GM18505 (cell line): ENCODE data around the gene DCAF15.

Experiments
- ATAC-seq: cut with Tn5 transposase; IDR thresholded peaks from one replicate; pipeline ENCODE4 v1.9.1; 2021; ENCODE audit not compliant: unreplicated experiment
- POLR2A ChIP-seq: IDR thresholded peaks from 4 replicates; pipeline ENCODE4 v1.6.1; 2011; ENCODE audit warnings: borderline replicate concordance; ENCODE audit not compliant: insufficient read depth, insufficient read length; ENCODE audit errors: extremely low read depth

Gene DCAF15

DNA sequence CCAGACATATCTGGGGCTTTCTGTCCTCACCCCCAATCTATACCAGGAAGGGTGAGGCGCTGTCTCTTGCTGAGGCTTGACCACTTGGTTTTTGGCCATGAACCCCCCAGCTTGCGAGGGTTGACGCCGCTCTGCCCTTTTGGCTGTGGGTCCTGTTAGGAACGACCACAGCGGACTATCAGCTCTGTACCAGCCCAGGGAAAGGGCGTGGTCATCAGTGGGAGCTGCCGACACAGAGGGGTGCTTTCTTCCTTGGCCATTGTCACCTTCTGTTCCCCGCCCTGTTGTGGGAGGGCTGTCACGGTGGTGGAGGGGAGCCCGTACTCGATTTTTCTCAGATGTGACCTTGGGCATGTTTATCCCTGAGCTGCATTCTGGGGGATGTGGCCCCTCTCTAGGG lies 5.7 kb downstream of the DCAF15 start:
- no peak for TF ChIP-seq POLR2A
- ATAC-seq = no peak

DNA sequence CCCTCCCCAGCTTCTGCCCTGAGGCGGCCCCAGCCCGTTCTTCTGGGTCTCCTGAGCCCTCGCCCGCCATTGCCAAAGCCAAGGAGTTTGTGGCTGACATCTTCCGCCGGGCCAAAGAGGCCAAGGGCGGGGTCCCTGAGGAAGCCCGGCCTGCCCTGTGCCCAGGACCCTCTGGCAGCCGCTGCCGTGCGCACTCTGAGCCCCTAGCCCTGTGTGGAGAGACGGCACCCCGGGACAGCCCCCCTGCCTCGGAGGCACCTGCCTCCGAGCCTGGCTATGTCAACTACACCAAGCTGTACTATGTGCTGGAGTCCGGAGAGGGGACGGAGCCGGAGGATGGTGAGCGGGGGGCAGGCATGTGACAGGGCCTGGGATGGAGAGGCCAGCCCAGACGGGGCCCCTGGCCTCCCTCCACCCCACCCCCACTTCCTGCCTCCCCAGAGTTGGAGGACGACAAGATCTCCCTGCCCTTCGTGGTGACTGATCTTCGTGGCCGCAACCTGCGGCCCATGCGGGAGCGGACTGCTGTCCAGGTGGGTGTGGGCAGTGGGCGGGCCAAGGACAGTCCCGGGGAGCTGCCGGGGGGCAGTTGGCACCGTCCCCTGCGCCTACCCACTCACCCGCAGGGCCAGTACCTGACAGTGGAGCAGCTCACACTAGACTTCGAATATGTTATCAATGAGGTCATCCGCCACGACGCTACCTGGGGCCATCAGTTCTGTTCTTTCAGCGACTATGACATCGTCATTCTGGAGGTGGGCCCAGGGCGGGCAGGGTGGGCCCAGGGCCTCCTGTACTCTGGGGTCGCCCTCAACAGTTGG lies 7.0 kb downstream of the DCAF15 start:
- no peak for ATAC-seq
- no peak for TF ChIP-seq POLR2A

DNA sequence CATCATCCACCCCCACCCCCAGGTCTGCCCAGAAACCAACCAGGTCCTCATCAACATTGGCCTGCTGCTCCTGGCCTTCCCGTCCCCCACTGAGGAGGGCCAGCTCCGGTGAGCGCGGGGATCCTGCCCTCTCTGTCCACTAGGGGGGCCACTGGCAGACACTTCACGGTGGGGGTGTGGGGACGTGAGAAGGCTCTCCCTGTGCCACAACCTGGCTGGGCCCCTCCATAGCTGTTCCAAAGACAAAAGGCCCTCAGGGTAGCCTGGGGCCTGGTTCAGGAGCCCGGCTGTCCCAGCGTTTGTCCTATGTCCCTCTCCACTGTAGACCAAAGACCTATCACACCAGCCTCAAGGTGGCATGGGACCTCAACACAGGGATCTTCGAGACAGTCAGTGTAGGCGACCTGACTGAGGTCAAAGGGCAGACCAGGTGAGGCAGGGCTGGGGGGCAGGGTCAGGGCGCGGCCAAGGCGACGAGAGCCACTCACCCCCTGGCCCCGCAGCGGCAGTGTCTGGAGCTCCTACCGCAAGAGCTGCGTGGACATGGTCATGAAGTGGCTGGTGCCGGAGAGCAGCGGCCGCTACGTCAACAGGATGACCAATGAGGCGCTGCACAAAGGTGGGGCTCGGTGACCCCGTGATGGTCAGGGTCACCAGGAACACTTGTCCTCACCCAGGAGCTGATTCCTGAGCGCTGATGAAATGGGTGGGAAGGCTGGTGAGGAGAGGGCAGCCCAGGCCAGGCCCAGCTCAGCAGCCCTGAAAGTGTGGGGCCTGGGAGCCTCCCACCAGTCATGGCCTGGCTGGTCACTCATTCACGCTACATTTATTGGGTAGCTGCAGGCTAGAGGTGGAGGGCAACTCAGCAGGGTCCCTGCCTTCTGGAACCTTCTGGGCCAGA lies 7.9 kb downstream of the DCAF15 start:
- ATAC-seq = no peak
- TF ChIP-seq POLR2A = no peak

DNA sequence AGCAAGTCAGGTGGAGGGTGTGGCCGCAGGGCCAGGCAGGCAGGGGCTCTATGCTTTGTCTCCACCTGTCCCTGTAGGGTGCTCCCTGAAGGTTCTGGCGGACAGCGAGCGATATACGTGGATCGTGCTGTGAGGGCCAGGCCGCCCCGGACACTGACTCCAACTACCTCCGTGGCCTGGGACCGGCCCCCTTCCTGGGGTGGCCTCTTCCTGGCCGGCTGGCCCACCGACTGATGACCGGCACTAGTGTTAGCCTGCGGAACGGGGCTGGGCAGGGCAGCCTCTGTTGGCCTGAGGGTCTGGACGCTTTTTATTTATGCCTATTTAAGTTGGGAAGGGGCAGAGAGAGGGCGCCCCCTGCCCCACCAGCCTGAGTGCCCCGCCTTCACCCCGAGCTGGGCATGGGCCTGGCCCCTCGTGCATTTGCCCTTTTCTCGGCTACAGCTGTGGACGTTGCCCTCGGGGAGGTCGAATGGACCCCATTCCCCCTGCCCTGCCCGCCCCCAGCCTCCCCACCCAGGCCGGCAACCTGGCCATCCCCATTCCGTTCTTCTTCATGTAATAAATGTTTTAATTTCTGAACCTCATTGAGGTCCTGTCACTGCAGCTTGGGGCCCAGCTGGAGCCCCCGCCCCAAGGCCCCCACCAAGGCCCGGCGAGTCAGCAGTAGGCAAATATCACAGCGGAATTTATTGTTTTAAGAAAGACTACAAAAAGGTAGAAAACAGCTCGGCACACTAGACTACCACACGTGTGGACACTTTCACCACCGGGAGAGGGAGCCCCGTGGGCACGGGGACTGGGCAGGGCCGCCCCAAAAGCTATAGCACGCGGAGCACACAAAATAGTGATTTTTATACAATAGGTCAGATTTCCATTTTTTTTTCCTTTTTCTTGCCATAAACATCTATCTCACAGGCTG lies 8.8 kb downstream of the DCAF15 start:
- ATAC-seq = no peak
- no peak for TF ChIP-seq POLR2A

DNA sequence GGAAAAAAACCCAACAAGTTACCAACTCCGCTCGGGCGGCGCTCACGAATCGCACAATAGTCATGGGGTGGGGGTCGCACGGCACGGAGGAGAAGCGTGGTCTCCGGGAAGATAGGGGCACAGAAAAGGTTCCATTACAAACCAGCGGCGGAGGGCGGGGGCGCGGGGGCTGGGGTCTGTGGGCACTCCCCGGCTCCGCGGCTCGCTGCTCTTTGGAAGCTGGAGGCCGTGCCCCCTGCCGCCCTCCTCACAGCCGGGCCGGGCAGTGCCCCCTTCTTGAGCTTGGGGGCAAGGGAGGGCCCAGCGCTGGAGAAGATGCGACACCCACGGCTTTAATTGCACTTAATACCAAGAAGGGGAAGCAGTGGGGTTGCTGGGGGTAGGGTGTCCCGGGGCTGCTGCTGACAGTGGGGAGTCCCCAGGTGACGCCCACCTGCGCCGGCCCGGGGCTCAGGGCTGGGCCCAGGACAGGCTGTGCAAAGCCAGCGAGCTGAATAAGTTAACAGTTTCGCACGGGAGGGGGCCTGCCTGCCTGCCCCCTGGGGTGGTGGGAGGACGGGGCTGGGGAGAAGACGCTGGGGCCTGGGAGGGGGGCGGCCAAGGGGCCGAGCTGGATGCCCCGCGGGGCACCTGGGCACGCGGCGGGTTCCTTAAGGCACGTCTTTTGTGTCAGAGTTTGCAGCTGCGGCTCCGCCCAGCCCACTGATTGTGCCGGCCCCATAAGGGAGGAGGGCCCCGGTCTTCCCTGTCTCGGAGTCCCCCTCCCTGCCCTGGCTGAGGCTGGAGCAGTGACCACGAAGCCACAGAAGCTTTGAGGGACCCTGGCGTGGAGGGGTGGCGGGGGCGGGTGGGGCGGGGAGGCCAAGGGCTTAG lies 9.8 kb downstream of the DCAF15 start:
- ATAC-seq = no peak
- TF ChIP-seq POLR2A = no peak

DNA sequence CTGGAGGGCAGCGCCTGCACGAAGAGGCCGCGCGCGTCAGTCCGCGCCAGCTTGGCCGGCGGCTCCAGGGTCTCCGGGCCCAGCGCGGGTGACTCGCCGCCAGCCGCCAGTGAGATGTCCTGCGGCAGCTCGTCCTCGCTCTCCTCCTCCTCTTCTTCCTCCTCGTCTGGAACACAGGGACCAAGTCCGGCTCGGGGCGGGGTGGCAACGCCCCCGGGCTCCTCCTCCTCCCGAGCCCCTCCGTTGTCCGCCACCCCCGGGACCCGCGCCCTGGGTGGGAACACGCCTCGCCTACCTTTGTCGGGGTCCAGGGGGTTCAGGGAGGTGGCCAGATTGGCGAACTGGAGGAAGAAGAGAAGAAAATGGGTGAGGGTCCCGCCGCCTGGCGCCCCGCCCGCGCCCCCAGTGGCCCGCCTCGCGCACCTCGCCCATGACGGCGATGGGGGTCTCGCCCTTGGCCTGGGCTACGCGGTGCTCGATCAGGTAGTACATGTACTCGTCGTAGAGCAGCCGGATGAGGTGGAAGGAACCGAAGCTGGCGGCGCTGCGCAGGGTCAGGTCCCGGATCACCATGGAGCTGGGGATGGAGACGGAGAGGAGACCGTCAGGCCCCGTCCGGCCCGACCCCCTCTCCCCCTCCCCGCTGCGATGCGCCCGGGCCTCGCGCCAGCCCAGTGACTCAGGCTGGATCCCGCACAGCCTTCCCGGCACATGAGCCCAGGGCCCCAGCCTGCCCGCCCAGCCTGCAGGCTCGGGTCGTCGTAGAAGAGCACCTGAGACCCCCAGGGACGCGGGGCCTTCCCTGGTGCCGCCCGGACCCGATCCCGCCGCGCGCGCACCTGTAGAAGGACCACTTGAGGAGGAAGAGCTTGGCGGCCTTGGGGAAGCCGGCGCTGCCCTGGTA lies 10.6 kb downstream of the DCAF15 start:
- TF ChIP-seq POLR2A = no peak
- no peak for ATAC-seq

DNA sequence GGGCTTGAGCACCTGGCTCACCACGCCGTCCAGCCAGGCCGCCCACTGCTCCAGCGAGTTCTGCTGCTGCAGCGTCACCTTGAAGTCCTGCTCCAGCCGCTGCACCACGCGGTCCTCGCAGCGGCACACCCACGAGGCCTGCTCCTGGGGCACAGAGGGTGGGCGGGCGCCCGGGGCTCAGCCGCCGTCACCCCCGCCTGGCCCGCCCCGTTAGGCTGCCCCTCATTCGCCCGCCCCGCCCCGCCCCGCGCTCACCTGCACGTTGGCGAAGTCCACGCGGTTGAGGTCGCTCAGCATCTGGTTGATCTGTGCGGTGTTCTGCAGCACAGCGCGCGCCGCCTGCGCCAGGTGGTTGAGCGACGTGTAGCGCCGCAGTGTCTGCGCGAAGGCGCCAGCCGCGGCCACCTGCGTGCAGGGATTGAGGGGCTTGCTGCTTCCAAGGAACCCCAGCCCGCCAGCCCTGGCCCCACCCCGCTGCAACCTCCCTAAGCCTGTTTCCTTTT lies 11.3 kb downstream of the DCAF15 start:
- TF ChIP-seq POLR2A = no peak
- no peak for ATAC-seq

DNA sequence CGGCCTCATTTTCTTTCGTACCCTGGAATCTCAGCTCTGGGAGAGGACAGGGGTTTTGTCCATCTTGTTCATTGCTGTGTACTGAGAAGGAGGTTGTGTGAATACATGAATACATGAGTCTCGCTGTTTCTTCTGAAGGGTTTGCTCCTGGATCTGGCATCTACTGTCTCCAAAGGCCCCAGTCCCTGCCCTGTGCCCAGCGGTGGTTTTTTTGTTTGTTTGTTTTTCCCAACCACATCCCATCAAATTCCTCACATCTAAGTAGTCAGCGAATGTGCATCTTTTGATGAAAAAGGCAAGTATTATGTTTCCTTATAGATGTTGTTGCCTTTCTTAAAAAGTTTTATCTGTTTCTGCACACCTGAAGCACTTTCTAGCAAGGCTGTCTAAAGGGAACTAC lies 12.5 kb downstream of the DCAF15 start:
- TF ChIP-seq POLR2A = no peak
- no peak for ATAC-seq

DNA sequence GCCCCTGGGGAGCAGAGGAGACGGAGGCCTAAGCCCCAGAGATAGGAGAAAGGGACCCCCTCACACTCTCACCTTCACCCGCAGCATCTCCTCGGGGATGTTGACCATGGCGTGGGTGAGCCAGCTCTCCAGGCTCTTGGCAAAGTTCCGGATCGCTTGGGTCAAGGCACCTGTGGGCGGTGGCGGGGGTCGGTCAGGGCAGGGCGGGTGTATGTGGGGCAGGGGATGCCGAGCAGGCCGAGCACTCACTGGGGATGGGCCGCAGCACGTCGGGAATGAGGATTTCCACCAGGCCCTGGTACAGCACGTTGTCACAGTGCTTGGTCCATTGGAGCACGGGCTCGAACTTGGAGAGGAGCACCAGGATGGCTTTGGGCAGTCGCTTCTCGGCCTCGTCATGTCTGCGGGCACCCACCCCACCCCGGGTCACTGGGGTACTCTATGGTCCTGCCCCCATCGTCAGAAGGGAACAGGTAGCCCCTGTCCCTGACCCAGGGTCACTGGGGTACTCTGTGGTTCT lies 13.1 kb downstream of the DCAF15 start:
- no peak for TF ChIP-seq POLR2A
- ATAC-seq = no peak

DNA sequence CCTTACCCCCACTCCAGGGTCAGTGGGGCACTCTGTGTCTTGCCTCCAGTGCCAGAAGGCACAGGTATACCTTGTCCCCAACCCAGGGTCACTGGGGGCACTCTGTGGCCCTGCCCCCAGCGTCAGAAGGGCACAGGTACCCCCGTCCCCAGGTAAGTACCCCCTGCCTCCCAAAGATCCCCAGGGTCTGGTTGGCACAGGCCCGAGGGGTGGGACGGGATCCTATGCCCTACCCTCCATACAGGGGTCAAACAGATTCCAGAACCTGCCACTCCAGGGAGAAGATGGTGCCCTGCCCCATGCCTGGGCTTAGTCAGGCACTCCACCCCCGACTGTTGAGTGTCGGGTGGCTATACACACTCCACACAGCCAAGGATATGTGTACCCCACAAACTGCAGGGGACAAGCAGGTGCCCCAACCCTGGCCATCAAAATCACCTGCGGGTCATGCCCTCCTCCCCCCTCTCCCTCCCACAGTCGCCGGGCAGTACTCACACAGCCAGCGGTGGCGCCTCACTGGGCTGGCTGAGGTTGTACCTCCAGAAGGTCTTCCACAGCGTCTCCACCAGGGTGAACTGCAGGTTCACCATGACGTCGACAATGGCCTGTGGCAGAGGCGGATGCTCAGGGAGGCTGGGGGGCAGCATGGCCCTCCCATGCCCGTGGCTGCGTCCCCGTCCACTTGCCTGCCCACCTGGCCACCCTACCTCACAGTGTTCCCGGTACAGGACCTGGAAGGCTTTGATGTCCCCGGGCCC lies 13.8 kb downstream of the DCAF15 start:
- no peak for ATAC-seq

More for the DNA sequence above, 13.8 kb downstream of the DCAF15 start:
- no peak for TF ChIP-seq POLR2A
